Measurements from ENCODE around the gene TUG1.

TUG1 gene

DNA sequence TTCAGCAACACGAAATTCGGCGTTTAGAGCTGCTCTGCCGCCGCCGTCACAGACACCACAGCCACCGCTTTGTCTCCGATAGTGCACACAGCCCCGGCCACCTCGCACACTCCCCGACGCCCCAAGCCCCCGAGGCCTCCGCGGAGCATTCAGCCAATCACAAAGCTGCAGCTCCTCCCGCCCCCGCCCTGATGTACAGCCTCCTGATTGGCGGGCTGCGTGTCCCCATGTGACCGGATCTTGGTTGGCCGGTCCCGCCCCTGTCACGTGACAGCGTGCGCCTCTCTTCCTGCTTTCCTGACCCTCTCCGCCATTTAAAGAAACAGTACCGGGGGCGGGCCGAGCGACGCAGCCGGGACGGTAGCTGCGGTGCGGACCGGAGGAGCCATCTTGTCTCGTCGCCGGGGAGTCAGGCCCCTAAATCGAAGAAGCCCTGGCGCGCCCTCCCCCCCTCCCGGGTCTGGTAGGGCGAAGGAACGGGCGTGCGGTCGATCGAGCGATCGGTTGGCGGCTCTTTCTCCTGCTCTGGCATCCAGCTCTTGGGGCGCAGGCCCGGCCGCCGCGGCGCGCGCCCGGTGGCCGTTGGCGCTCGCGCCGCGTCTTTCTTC is at the start of gene TUG1:
TSS of gene TUG1 (plus strand) at position 342 of the 608 bp plus-strand sequence.
- DNase-seq: peak; percentile 98

DNA sequence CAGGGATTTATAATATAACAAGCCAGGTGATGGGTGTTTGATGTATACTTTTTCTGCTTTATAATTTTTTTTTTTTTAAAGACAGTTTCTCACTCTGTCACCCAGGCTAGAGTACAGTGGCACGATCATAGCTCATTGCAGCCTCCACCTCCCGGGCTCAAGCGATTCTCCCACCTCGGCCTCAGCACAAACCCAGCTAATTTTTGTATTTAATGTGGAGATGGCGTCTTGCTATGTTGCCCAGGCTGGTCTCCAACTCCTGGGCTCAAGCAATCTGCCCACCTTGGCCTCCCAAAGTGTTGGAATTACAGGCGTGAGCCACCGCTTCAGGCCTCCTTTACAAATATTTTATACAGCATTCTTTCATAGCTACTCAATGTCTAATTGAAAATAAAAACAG is 49.1 kb upstream of the TUG1 start:
- no peak for DNase-seq

DNA sequence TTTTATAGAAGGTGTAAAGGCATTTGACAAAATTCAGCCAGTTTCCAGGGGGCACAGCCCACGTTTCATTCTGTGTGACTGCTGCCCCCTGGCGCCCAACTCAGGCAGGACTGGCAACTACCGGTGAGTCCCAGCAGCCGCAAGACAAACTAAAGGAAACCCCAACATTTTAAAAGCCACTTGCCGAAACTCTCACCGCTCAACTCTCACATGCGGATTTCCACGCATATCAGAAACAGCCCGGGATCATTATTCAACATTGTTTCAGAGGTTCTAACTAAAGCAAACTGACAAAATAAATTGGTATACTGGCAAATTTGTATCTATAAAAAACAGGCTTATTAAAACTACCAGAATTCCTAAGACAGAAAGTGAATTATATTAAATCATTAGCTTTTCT is 48.7 kb upstream of the TUG1 start:
- peak; percentile 86 for DNase-seq

DNA sequence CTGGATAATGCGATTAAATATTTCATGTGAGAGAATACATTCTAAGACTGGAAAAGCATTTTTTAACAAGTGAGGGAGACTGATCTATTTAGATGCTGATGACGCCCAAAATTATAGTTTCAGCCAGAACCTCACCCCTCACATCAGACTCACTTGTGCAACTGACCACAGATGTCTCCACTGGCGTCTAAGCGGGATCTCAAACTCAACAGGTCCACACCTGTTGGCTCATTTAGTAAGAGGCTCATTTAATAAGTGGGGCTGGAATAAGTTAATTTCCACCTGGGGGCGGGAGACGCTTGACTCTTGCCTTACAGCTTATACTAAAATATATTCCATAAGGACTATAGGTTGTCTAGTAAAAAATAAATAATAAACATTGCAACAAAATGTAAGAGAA is 48.0 kb upstream of the TUG1 start:
- no peak for DNase-seq

DNA sequence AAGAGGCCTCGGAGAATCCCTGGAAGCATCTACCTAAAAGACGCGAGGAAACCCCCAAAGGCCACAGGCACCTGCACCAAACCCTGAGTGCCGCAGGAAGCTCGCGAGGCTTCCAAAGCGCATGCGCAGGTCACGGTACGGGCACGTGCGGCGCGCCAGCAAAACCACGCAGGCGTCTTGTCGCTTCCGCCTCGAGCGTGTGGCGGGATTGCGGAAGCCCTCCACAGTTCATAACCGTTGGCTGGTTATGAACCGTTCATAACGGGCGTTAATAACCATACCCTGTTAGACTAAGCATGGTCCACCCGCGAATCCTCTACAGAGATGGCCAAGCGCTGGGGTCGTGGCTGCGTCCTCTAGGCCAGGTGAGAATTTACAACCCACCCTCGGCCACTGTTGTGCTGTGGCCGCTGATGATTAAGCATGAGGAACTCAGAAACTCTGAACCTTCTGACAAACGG is 46.9 kb upstream of the TUG1 start:
- DNase-seq: peak; percentile 79

DNA sequence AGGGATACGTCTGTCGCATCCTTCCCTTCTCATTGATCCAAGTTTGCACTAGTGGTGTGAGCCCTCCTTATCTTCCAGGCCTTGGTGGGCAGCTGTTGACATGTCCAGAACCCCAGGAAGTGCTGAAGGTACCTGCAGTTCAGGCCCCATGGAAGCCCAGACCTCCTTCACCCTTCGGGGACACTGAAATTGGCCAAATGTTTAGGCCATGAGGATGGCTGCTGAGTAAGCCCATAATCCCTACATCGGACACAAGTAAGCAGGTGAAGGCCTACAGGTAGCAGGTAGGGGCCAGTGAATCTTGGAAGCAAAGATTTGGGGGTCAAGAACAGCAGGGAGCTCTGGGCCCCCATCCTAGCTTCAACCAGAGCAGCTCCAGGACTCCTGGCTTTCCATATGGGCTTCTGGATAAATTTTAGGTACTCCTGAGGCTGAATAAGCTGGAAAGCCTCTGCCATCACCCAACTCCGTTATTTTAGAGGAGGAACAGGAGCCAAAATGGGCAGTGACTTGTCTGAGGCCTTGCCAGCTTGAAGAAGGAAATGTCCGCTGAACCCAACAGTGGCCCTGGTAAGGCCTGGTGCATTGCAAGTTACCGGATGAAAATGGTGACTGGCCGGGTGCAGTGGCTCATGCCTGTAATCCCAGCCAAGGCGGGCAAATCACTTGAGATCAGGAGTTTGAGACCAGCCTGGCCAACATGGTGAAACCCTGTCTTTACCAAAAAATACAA is 45.7 kb upstream of the TUG1 start:
- no peak for DNase-seq

DNA sequence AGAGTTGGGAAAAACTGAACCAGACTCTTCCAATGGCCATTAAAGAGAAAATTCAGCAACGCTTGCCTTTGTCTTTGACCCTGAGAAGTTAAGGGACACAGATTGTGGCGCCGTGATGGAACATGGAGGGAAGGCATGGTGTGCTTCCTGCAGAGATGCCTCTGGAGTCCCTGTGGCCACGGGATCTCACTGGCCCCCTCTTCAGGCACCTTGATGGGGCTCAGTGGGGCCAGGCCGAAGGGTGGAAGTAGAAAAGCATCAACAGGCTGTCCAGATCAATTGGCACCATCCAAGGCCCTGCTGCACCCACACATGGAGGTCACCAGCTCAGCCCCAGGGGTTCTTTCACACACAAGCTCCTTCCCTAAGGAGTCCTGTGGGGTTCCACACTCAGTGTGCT is 43.4 kb upstream of the TUG1 start:
- DNase-seq: no peak

DNA sequence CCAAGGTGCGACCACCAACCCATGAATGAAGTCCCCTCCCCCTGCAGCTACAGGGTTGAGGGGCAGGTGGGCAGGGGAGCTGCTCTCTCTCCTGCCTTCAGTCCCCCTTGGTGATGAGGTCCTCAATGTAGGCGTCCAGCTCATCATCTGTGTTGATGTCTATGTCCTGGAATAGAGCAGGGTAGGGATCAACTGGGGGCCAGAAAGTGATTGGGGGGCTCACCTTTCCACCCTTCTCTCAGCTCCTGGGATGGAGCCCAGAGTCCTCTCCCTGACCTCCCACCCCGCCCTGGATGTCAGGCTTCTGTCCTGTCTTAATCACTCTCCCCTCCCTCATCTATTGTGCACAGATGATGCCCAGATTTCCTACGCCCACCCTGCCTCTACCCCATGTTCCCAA is 42.4 kb upstream of the TUG1 start:
- no peak for DNase-seq

DNA sequence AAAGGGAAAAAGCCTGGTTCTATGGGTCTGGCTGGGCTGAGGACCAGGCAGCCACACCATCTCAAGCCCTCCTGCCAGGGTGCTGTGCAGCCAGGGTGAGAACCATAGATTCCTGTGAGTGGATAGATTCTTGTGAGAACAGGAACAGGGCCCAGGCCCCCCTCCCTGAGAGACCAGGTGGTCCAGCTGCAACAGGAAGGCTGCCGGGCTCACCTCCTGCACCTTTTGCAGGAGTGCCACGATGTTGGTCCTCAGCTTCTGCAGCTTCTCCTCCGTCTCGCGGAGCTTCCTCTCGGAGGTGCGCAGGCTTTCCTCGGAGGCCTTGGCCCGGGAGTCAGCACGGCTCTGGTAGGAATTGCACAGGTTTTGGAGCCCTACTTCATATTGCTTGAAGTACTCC is 41.3 kb upstream of the TUG1 start:
- DNase-seq: no peak

DNA sequence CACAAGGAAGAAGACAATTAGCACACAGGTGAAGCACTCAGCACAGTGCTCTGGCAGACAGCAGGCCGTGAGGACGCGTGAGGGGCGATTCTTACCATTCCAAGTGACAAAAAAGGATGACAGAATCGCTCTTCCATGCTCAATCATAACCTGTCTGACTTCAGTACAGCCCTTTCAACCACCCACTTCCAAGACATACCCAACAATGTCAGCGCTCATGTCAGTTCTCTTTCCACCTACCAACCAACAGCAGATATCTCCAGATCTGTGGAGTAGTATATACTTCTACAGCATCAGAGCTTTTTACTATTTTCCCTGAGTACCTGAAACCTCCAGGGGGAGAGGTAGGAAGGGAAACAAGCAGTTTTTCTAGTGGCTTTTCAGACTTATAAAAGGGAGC is 40.7 kb upstream of the TUG1 start:
- DNase-seq: no peak

DNA sequence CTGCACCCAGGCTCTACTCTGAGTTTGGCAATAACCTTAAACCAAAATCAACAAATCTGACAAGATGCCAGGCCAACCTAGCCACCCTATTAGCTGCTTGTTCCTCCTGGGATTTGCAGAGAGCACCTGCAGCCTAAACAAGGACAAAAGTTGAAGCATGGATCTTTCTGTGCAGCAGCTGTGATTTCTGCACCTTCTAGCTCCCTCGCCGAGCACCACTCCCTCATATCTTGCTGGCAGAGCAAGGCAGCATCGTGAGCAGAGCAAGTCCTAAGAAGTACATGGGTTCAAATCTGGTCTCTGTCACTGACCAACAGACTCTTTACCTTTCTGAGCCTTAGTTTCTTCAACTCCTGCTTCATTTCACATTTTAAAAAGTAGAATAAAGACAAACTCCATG is 38.8 kb upstream of the TUG1 start:
- DNase-seq: no peak

DNA sequence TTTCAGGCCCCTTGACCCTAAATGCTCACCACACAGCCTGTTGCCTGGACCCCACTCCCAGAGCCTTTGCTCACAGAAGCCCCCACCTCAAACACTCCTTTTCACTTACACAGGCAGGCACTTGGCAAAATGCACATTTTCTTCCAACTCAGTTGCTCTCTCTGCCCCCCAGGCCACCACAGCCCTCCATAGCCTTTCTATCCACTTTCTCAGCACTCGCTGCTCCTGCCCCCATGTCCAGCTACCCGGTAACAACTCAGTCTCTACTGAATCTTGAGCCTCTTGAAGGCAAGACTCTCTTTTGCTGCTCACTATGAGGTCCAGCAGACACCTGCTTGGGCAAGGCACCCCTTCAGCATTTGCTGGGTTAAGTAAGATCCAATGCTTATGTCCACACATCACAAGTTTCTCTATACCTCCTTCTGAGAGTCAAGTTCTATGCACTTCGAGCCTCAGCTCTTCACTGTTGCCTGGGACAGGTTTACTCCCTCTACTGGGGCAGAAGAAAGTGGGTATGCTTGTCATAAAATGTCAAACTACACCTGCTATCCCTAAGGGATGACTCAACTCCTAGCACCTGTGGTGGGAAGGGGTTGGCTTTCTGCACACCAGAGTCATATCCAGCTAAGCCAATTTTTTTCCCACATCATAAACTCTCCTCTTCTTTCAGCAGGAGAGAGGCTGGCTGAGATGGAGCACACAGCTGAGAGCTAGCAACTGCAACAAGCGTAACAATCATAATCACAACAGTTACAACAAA is 37.3 kb upstream of the TUG1 start:
- no peak for DNase-seq

DNA sequence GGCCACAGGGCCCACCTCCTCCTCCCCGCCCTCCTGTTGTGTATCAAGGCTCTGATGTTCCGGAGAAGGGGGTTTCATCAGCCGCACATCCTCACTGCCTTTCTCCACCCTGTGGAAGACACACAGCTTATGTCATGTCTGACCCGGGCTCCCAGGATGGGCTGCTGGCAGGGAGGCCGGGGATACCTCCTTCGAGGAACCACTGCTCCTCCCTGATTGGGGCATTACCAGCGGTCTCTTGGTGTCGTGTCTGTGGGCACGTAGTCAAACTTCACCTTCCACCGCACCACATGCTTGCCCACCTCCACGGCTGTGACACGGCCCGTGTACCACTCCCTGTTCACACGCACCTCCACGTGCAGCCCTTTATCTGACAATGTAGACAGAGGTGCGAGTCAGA is 36.4 kb upstream of the TUG1 start:
- DNase-seq: no peak

DNA sequence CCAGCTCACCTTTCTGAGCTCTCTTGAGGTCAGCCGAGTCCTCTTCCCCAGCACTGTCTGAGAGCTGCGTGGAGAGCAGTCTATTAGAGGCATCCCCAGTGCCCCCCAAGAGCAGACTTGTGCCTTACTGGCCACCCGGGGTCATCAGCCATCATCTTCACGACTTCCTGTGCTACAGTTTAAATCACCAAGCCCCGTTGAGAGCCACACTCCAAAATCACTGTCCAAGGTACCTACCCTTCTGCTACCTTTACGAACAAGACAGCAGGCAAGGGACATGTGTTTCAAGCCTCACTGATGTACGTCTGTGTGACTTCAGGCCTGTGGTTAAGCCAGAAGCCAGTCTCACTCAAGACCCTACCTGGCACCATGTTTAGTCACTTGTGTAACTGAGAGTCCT is 35.6 kb upstream of the TUG1 start:
- DNase-seq: no peak

DNA sequence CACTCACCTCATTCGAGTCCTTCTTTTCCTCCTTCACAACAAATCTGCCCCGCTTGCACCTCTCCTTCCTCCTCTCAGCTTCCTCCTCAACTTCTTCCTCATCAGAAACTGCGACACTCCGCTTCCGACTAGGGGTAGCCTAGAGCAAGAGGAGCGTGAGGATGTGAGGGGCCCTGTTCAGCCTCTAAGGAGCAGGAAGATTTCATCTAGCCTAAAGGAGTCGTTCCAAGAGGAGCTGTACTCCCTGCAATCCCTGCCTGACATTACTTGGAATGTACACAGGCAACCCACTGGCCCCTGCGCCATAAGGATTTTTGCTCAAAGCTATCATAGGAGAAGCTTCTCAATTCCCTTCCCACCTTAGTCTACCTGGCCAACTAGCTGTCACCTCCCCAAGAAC is 35.0 kb upstream of the TUG1 start:
- no peak for DNase-seq

DNA sequence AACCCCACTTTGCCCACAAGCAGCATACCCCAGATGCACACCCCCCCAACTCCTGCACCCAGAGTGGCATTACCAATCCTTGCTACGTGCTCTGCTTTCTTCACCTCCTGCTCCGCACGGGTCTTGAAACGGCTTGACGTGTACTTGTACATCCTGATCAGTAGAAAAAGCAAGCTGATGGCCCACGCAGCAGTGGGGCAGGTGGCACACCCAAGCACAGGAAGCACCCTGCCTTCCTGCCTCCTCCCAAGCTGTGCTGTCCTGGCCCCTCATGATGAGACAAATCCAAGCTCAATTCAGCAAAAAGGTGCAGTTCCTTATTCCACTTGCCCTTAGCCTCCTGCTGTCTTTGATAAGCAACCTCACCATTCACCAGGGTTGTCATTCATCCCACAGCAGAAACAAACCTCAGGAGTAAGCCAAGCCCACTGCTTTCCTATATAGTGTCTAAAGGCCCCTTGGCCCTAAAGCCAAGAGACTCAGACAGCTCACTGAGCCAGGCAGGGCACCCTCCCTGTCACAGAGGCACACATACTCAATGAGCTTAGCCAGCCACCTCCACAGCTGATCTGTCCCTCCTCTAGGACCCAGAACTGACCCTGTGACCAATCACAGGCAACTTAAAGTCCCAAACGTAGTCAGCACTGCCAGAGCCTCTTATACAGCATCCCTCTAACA is 28.2 kb upstream of the TUG1 start:
- peak; percentile 51 for DNase-seq

DNA sequence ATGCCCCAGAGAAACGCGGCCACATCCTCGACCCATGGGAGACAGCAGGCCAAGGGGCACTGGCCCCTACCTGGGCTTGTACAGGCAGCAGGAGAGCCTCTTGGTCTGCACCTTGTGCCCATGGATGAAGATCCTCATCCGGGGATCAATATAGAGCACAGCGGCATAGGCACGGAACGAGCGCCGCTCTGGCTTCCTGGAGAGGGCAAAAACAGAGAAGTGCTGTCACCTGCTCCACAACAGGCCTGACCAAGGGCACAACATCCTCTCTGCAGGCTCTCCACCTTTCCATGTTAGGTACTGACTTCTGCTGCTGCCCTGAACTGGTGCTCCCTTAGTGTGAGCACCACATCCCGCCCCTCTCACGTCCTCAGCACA is 27.7 kb upstream of the TUG1 start:
- DNase-seq: no peak

DNA sequence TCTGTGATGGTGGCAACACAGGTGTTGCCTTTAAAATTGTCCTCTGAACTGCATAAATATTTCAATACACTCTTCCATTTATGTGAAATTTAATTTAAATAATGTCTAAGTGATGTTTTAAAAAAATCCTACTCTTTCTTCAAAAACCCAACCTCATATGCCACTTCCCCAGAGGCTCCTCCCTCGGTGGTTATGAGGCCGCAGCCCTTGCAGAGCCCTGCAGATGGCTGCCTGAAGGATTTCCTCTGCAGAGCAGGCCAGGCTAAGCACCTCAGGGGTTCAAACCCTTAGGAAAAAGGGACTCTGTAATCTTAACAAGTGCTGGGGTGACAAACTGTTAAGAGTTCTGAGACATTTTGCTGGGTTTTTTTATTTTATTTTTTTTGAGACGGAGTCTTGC is 25.7 kb upstream of the TUG1 start:
- no peak for DNase-seq

DNA sequence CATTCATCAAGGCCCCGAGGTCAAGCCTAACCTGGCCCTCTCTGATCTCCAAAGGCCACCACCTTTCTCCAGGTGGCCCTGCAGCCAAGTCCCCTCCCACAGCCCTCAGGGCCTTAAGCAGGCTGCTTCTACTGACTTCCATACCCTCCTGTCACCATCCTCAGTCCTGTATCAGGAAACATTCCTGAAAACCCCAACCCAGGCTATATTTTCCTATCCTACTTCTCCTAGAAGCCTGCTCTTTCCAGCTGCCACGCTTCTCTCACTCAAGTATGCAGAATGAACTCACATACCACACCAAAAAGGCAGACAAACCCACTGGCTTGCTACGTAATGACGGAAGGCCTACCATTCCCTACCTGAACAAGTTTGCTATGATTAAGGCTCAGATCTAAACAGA is 24.1 kb upstream of the TUG1 start:
- DNase-seq: no peak

DNA sequence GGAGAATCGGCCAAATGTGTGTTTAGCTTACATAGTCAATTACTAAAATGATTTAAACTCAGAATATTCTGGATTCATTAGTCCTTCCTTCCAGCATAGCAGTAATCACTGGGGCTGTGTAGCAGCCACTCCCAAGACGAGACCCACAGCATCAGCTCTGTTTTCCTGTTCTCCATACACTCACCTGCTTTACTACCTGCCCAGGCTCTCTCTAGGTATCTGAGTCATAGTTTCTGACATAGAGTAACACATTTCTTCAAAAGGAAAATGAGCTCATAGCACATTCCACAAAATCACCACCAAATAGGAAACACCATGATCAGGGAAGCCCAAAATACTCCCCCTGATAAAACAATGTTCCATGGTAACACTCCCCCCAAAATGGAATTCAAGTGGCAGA is 23.4 kb upstream of the TUG1 start:
- DNase-seq: no peak

DNA sequence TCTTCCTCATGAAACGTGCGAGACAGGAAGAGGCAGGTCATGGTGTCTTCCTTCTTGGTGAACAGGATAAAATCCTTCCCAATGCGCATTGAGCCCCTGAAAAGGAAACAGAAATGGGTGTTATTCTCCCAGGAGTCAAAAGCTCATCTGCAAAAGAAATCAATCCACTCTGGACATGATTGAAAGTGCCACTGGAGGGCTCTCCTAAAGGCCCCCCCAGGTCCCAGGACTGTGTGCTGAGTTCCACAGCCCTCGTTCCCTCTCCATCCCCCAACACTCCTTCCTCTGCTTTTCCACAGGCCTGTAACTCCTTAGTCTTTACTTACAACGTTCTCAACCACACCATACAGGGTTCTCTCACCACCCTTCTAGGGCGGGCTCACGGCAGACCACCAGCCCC is 22.7 kb upstream of the TUG1 start:
- no peak for DNase-seq

DNA sequence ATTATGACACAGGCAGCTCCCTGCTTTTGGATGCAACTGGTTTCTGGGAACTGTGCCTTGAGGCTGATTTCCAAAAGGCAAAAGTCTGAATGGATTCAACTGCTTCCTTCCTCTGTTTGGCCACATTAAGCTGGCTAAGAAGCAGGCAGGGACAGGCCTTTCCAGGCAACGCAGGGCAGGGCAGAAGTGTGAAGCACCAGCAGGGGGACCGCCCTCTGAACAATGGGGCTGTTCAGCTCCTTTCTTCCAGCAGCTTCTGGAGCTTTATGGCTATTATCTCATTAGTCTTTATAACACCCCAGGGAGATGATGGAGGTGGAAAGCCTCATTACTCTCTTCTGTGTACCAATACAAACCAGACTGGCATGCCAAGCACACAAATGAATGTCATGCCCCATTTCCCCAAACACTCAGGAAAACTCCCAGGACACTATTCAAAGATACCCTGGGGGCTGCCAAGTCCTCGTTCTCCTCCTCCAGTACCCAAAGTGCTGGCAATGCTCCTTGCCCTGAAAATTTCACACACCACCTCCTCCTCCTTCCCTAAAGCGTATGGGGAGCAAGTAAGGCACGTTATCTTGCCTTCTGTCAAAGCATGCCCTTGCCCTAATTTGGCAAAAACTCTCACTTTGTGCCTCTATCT is 21.8 kb upstream of the TUG1 start:
- no peak for DNase-seq

DNA sequence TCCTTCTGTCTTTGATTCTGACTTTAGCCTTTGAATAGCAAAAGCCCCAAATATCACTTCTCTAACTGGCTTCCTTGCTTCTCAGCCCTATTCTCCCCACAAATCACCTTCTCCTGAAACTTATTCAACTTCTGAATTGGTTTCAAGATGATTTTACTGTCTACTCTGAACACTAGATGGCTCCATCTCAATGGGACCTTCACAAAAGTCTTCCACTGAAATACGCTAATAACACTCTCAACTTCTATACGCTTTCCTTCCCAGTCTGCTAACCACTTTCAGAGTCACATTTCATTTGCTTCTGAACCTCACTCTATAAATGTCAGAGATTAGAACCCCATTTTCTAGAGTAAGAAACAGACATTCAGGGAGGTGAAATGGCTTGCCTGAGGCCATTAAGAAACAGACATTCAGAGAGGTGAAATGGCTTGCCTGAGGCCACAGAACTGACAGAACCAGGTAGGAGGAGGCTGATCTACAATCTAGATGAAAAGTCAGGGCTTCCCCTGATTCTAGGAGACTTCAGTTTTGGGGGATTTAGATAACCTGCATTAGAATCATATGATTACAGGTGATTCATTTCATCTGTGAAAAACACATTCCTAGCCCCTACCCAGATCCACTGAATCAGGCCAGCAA is 21.1 kb upstream of the TUG1 start:
- no peak for DNase-seq
